A549 treated with CORT108297 at 1 μM for 4 hours (cell line): ENCODE results near the gene CPTP. TPM values are rescaled to one million over a fixed set of nuclear protein-coding genes. Genes with fewer than 3 reads are reported as not detected.

Experiments used
- total RNA-seq: library from RNA; stranded (reverse); fragments of 200-300 nt; extraction: Qiagen RNA extraction; gene quantifications from 5 replicates; pipeline ENCODE4 v1.2.3, GENCODE V29; 2022

CPTP gene
- 15.8 to 23.0 TPM (median 21.1 TPM) in 5 replicates for total RNA-seq

DNA sequence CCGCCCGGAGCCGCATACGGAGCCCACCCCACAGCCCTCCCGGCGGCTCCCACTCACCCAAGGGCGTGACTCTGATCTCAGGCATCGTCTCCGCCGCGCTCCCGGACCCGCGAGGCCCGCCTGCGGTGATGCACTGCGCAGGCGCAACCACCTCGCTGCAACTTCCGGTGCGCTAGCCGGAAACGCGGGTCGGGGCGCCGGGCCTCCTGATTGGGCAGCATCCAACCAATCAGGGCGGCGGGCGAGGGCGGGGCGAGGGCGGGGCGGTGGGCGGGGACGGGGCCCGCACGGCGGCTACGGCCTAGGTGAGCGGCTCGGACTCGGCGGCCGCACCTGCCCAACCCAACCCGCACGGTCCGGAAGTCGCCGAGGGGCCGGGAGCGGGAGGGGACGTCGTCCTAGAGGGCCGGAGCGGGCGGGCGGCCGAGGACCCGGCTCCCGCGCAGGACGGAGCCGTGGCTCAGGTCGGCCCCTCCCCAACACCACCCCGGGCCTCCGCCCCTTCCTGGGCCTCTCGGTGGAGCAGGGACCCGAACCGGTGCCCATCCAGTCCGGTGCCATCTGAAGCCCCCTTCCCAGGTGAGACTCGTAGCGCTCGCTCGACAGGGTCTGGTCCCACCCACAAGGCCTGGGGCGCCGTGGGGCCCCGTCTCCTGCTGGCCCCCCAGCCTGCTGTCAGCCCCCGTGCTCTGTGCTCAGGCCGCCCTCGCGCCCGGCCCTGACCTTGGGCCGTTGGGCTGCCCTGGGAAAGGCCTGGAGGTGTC is at the start of gene CPTP, which contains the start of gene INTS11:
Gene CPTP, plus strand, starts transcription at position 279 of the 764 bp plus-strand sequence. CDS start 2,109 bp downstream, outside the sequence.
Gene INTS11, minus strand, starts transcription at position 137 of the 764 bp plus-strand sequence. Its CDS starts 52 bp downstream, at position 85.

DNA sequence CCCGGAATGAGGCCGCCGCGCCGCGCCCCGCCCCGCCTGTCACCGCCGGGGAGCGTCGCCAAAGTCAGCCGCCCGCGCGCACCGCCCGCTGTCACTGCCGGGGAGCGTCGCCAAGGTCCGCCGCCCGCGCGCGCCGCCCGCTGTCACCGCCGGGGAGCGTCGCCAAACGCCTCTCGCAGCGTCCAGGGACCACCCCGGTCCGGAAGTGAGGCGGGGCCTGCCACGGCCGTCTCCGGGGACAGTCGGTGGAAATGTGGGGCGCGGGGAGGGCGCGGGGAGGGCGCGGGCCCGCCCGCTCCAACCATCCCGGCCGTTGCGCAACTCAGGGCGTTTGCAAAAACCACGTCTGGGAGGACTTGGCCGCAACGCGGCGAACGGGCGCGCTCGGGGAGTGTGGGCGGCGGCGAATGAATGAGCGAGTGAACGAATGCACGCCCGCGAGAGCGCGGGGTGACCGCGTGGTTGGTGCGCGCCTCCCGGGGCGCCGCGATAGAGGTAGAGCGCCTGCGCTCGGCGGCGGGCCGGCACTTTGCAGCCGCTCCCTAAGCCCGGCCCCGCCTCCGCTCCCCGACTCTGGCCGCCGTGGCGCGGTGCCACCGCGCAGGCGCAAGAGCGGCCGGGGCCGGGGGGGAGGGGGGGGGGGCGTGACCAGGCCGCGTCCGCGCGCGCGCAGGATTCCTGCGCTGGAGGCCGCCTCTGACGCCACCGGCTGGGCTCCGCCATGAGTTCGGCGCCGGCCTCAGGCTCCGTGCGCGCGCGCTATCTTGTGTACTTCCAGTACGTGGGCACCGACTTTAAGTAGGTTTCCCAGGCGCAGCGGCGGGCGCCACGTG is 16.5 kb upstream of the CPTP start, which contains the start of the genes ACAP3 and PUSL1:
Gene ACAP3, minus strand, starts transcription at position 8 of the 833 bp plus-strand sequence. CDS start 115 bp downstream, outside the sequence.
Gene PUSL1, plus strand, starts transcription at position 675 of the 833 bp plus-strand sequence. Its CDS starts 47 bp downstream, at position 722.

GRCh38 chr1:1331068-1331965 is 6.7 kb downstream of the CPTP start, which contains the start of gene TAS1R3:
TAS1R3 (plus strand) TSS chr1:1331280; CDS start chr1:1331346, 66 bp downstream.

GRCh38 chr1:1349256-1350012 is 24.8 kb downstream of the CPTP start, which contains the start of gene DVL1:
DVL1 (minus strand) TSS chr1:1349418; CDS start chr1:1349065, 353 bp downstream.

DNA sequence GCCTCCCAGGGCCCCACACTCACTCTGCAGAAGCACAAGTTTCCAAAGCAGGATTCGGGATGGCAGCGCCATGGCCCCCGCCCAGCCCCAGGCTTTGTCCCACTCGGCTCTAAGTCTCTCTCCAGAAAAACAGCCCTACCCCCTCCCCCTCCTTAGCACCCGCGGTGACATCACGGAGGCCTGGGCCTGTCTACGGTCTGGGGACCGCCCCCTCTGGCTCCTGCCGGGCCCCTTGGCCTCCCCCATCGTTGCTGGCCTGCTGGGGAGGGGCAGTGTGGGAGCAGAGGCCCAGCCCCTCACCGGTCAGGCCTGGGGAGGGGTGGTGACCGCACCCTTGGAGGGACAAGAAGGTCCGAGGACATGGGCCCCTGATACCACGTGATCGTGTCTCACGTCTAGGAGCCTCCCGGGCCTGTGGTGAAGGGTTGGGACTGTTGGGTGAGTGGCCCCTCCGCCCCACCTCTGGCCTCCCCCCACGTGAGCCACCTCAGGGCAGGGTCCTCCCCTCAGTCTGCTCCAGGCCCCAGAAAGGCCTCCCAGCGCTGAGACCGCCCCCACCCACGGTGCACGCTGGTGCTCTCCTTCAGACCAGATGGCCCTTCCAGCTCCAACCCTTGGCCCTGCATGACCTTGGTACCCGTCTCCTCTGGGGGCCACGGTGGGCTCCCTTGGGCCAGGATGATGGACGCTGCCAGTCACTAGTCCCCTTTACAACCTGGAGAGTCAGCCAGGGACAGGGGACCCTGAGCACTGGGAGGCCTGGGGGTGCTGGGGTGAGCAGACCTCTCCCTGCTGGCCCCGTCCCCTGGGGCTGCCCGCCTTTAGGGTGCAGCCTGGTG is 34.0 kb downstream of the CPTP start, which contains the start of gene MXRA8:
Gene MXRA8, minus strand, starts transcription at position 123 of the 839 bp plus-strand sequence. Its CDS starts 51 bp downstream, at position 72.

GRCh38 chr1:1374929-1375662 is 50.5 kb downstream of the CPTP start, which contains the start of gene AURKAIP1:
AURKAIP1 (minus strand) TSS chr1:1375207; CDS start chr1:1374756, 451 bp downstream.

Other genes with a start within 250 kb of the CPTP start
- gene C1orf159, start 208.7 kb upstream of the CPTP start, total RNA-seq = 10.2 to 16.2 TPM (median 15.4 TPM) in 5 replicates
- gene TTLL10, start 150.9 kb upstream of the CPTP start, total RNA-seq = not detected in 5 replicates
- gene TNFRSF18, start 118.2 kb upstream of the CPTP start, total RNA-seq = 0.11 to 0.25 TPM (median 0.15 TPM) in 3 of 5 replicates, not detected in the others
- 0.07 to 0.18 TPM (median 0.13 TPM) in 4 of 5 replicates, not detected in the other for gene TNFRSF4, start 110.6 kb upstream of the CPTP start, total RNA-seq
- 108 to 138 TPM (median 133 TPM) in 5 replicates for gene SDF4, start 92.8 kb upstream of the CPTP start, total RNA-seq
- gene B3GALT6, start 92.6 kb upstream of the CPTP start, total RNA-seq = 10.8 to 22.2 TPM (median 19.5 TPM) in 5 replicates
- gene C1QTNF12, start 78.1 kb upstream of the CPTP start, total RNA-seq = 1.4 to 2.3 TPM (median 1.8 TPM) in 5 replicates
- gene UBE2J2, start 50.9 kb upstream of the CPTP start, total RNA-seq = 38.8 to 48.3 TPM (median 46.8 TPM) in 5 replicates
- 0.70 to 1.7 TPM (median 1.3 TPM) in 5 replicates for gene SCNN1D, start 44.4 kb upstream of the CPTP start, total RNA-seq
- gene ACAP3, start 16.9 kb upstream of the CPTP start, total RNA-seq = 10.6 to 21.4 TPM (median 20.6 TPM) in 5 replicates
- gene PUSL1, start 16.2 kb upstream of the CPTP start, total RNA-seq = 17.0 to 27.7 TPM (median 26.5 TPM) in 5 replicates
- 42.4 to 66.0 TPM (median 63.3 TPM) in 5 replicates for gene INTS11, start 142 bp upstream of the CPTP start, total RNA-seq
- 0.12 to 0.17 TPM (median 0.14 TPM) in 5 replicates for gene TAS1R3, start 6.5 kb downstream of the CPTP start, total RNA-seq
- 46.8 to 86.9 TPM (median 77.1 TPM) in 5 replicates for gene DVL1, start 24.6 kb downstream of the CPTP start, total RNA-seq
- 0.07 to 0.29 TPM (median 0.27 TPM) in 5 replicates for gene MXRA8, start 33.8 kb downstream of the CPTP start, total RNA-seq
- gene AURKAIP1, start 50.4 kb downstream of the CPTP start, total RNA-seq = 103 to 195 TPM (median 175 TPM) in 5 replicates
- gene CCNL2, start 74.5 kb downstream of the CPTP start, total RNA-seq = 37.8 to 63.9 TPM (median 59.4 TPM) in 5 replicates
- gene MRPL20, start 82.5 kb downstream of the CPTP start, total RNA-seq = 128 to 150 TPM (median 137 TPM) in 5 replicates
- 0.04 to 0.07 TPM (median 0.06 TPM) in 4 of 5 replicates, not detected in the other for gene ANKRD65, start 96.5 kb downstream of the CPTP start, total RNA-seq
- 4.1 to 18.3 TPM (median 15.7 TPM) in 5 replicates for gene VWA1, start 110.9 kb downstream of the CPTP start, total RNA-seq
- not detected in 5 replicates for gene ATAD3C, start 124.9 kb downstream of the CPTP start, total RNA-seq
- gene ATAD3B, start 147.0 kb downstream of the CPTP start, total RNA-seq = 1.2 to 3.5 TPM (median 3.1 TPM) in 5 replicates
- gene ATAD3A, start 187.4 kb downstream of the CPTP start, total RNA-seq = 28.8 to 40.6 TPM (median 38.0 TPM) in 5 replicates
- 0.37 to 0.80 TPM (median 0.47 TPM) in 5 replicates for gene TMEM240, start 215.8 kb downstream of the CPTP start, total RNA-seq